ENCODE data around the gene ZNF544.
"Not testable (repeated sequence)": the region's sequence is repeated elsewhere in the genome, so short reads cannot be mapped to it uniquely, and the experiment has no call there.

Gene ZNF544

GRCh38 chr19:58305932-58306323 is 77.2 kb downstream of the ZNF544 start:
- FAIRE-seq: no peak

- no peak for FAIRE-seq
Observed at GRCh38 chr19:58307736-58308135, 79.0 kb downstream of the ZNF544 start.

GRCh38 chr19:58310685-58311084 is 82.0 kb downstream of the ZNF544 start:
- not testable (repeated sequence) for FAIRE-seq

GRCh38 chr19:58311345-58311865 is 82.7 kb downstream of the ZNF544 start:
- no peak for FAIRE-seq
